HG03558 (cell line): ENCODE measurements around the gene MACROD2.

Source experiments
- ATAC-seq: cut with Tn5 transposase; IDR thresholded peaks from one replicate; pipeline ENCODE4 v1.9.1; 2021; ENCODE audit warnings: moderate number of reproducible peaks; ENCODE audit not compliant: unreplicated experiment; ENCODE audit errors: extremely low read depth

The MACROD2 gene

GRCh38 chr20:14820771-14821170, 825.5 kb downstream of the MACROD2 start:
- no peak for ATAC-seq

DNA sequence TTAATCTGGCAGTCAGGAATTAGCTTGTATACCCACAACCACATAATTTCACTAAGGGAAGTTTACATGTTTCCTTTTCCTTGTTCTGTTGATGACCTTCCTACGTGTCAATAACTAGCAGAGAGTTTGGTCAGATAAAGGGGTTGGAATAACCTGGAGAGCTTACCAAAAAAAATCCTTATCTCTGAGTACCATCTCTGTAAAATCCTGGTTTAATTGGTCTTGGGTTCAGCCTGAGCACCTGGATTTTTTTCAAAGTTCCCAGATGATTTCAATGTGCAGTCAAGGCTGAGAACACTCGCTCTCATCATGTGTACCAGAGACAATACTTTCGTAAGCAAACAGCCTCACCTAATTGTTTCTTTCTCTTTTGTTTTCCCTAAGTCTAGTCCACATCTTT, 825.9 kb downstream of the MACROD2 start:
- no peak for ATAC-seq

DNA sequence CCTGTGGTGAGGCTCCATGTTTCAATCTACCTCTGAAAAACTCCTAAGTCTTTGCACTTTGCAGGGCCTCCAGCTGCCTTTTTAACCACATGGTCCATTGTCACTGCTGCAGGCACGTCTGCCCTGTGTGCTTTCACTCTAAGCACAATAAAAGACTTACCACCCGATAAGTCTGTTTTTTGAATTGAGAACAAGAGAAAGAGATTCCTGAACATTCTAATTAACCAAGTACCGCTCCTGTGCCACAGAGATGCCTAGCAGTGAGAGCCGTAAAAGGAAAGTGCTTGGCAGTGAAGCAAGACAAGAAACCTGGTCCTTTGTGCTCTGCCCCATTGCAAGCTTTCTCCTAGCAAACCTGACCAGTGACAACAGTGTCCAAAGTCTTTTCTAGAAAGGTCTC, 829.7 kb downstream of the MACROD2 start:
- ATAC-seq = no peak

DNA sequence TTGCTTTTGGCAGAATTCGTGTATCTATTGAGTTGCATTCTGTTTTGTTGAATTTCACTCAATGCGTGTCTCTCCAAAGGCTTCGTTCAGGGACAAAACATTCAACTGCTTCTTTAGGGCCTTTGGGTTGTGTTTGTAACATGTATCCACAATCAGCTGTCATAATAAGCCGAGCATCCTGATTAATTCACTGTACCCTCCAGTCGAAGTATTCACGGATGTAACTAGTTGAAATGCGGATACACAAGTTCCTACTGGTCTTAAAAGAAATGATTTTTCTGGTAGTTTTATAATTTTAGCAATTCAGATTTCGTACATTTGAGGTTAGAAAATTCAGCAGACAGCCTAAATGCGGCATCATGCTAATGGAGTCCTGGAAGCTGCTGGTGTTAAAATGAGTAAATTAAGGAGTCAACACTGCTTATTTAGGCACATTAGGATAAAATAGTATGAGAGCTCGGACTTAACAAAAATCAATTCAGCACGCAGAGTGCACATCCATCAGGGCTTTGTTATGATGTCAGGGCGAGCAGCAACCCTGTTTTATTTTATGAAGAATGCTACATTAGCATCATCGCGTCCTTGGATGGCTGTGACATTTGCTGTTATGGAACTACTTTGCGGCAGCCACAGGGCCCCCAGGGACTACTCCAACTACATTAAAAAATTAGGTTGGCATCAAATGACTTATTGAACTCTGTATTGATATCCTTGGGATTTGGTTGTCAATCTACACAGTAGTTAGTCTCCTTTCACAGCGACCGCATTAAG, 831.4 kb downstream of the MACROD2 start:
- no peak for ATAC-seq

DNA sequence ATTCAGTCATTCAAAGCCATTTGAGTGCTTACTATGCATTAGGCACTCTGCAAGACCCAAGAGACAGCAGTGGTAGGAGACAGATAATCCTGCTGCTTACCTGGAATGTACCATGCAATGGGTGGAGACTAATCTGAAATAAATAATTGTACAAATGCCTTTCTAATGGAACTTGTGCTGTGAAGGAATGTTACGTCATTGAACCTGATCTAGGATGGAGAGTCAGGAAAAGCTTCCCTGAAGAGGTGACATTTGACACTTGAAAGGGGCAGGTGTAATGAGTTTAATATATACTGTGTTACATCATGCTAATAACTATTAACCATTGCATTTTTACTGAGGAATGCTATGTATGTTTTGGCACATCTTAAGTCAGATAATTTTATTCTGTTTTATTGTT, 833.1 kb downstream of the MACROD2 start:
- no peak for ATAC-seq

GRCh38 chr20:14829906-14830305, 834.6 kb downstream of the MACROD2 start:
- ATAC-seq = peak; percentile 33

DNA sequence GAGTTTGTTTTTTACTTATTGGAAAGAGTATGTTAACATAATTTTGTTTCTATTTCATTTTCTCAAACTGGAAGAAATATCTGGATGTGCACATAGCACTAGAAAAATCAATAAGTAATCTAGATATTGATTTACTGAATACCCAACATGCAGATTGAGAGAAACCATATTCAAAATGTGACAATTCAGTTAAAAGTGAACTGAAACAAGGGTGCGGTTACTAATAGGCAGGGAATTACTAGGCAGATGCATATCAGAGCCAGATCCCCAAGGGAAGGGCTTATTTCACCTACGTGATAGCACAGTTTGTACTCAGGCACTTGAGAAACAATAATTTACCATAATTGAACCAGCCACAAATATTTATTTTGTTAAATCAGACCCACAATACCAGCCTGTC, 835.1 kb downstream of the MACROD2 start:
- ATAC-seq = peak; percentile 62

GRCh38 chr20:14830899-14831298, 835.6 kb downstream of the MACROD2 start:
- ATAC-seq = no peak

DNA sequence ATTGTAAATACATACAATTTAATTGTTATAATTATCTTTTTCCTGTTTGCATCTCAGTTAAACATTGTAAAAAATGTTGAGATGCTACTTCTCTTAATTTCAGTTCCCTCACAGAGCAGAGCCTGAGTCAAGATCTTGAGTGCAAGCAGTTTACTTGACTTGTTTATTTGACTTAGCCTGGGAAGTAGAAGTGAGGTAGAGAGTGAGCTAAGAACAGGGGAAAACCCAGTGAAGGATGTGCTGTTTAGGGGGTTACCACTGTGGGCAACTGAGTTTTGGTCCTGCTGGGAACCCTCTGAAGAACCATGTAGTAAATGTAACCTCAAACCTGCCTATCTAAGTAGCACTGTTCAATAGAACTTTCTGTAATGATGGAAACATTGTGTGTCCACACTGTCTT, 837.3 kb downstream of the MACROD2 start:
- peak; percentile 55 for ATAC-seq

DNA sequence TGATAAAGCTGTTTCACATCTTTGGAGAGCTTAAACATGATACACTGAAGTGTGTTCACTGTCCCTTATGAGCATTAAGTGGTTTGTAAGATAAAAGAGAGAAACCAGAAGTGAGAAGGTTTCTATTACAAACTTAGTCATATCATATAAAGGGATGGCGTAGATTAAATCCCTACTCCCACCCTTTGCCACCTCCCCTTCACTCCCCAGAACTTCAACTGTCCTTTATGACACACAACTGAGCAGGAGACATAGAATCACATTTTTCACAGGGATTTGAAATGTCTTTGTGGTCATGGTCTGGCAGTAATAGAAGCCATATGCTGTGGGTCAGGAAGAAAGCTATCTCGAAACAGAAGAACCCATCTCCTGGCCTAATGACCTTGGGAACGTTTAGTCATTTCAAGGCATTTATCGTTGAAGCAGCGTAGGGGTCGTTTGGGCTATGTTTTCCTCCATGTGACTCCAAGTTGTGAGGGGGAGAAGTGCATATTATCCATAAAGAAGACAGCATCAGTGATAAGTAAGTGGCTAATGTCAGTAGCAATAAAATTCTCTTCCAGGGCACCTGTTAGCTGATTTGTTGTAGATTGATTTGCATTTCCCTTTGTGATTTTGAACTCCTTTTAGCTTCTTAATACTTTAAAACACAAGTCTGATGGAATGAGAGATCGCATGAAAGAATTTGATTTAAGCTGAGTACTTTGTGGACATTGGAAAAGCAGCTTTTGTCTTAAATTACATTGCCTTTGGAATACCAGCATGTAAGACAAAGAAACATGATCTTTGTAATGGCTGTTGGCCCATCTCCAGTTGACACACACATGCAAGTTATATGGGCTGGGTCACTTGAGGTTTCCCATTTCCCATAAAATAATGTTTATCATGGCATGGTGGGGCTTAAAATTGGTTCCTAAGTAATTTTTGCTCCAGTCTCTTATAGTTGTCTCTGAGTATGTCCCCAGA, 843.6 kb downstream of the MACROD2 start:
- peak; percentile 86 for ATAC-seq

GRCh38 chr20:14845199-14846160, 850.2 kb downstream of the MACROD2 start:
- no peak for ATAC-seq

DNA sequence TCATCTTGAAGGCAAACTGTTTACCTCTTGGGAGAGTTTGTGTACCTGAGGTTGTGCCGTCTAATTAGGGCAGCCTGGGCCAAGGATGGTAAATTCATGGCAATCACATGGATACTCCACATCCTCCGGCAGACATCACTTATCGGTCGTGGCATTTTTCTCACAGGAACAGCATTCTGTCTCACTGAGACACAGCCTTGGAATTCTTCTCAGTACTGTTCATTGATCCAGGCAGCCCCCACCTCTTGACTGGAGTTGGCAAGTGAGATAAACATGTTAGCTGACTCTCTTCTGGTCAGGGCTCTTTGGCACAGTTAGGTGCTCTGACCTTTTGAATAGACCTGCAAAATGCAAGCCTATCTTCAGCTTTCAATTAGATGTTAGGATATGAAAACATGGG, 853.5 kb downstream of the MACROD2 start:
- no peak for ATAC-seq

- ATAC-seq = no peak
These were observed 857.8 kb downstream of the MACROD2 start for GRCh38 chr20:14853079-14853478.

DNA sequence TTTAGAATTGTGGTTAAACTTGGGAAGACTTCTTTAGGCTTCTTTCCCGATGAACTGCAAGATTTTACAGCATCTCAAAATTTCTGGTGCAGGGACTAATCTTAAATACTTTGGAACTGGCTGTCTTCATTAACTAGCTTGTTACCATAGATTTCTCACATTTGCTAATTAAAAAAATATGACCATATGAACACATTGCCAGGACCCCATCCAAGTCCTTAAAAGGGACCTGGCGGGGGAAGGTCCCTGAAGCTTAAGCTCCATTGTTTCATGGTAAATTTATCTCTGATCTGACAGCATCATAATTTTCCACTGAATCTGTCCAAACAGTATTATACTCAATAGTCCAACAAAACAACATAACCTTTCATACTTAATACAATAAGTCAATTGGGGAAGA, 859.9 kb downstream of the MACROD2 start:
- no peak for ATAC-seq

- ATAC-seq = no peak
These were observed 864.3 kb downstream of the MACROD2 start for GRCh38 chr20:14859627-14860026.

- ATAC-seq = no peak
These were observed 865.1 kb downstream of the MACROD2 start for GRCh38 chr20:14860410-14860814.

DNA sequence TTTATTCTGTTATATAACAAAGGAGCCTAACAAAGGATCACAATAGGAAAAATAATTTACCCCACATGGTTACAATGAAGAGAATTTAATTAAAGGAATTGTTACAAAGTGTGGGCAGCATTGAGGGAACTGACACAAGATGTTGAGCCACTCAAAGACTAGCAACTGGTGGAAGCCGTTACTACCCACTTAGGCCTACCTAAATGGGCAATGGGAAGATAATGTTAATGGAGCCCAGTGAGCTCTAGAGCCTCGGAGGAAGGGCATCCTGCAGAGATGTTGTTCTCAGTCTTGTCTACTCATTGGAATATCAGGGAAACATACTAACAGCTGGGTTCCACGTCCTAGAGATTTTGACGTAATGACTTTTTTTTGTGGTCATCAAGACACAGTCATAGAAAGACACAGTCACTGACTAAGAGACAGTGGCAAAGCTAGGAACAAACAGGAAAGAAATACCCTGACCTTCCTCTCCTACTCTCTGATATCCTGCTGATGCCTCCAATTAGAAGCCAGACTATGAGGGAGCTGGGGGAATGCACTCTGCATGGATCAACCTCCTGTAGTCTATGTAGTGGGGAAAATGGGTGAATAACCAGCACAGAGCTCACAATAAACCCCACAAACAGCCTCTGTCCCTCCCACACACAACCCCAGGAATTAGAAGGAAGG, 865.8 kb downstream of the MACROD2 start:
- no peak for ATAC-seq

GRCh38 chr20:14865169-14865568, 869.9 kb downstream of the MACROD2 start:
- no peak for ATAC-seq

- ATAC-seq = no peak
These were observed 870.4 kb downstream of the MACROD2 start for GRCh38 chr20:14865731-14866130.
